Panc1 (cell line): ENCODE measurements around the gene SLC35D3.

ENCODE experiments used
- CTCF ChIP-seq: fragments of 450-650 bp; IDR thresholded peaks from 2 replicates; pipeline ENCODE4 v1.5.1; 2017; ENCODE audit warnings: mild to moderate bottlenecking
- REST ChIP-seq, 2 experiments: IDR thresholded peaks; 2 replicates each; pipeline ENCODE4 v1.6.1; 2011 to 2012; ENCODE audit warnings: low read depth in 2 of 2, control low read depth in 1 of 2, low read length in 1 of 2, mild to moderate bottlenecking in 1 of 2, moderate library complexity in 1 of 2; ENCODE audit not compliant: insufficient read depth in 1 of 2

DNA sequence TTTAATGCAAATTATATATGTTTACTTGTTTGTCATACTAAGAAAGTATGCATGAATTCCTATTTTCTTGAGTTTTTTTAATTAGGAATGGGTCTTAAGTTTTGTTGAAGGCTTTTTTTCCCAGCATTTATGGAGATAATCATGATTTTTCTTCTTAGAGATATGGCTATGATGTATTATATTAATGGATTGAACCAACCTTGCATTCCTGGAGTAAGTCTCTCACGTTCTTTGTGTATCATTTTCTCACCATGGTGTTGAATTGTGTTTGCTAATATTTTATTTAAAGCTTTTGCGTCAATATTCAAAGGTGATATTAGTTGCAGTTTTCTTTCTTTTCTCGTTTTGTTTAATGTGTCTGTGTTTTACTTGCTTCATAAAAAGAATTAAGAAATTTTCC is 48.4 kb upstream of the SLC35D3 start:
- TF ChIP-seq CTCF (no peak), REST (IDR thresholded peaks at IDR 0.05; ENCODE audit: insufficient read depth in 1 of 2, low read depth in 2 of 2, low read length in 1 of 2) (no peak)
